BJ (cell line): ENCODE measurements around the gene LIN37. TPM values are rescaled to one million over a fixed set of nuclear protein-coding genes. Genes with fewer than 3 reads are reported as not detected.

ENCODE experiments used
- CTCF ChIA-PET: fragments of 350-600 bp; formaldehyde crosslinking; extraction: SDS; loops from one replicate; lab custom pipeline; 2021; ENCODE audit warnings: antibody characterized with exemption, inconsistent platforms; lab: Yijun Ruan, JAX
- POLR2A ChIA-PET: fragments of 300-600 bp; sonication (Branson Sonifier 250); formaldehyde crosslinking; extraction: SDS; loops from one replicate; lab custom pipeline; 2021; ENCODE audit warnings: antibody characterized with exemption; lab: Charles Lee
- DNase-seq: peaks from one replicate; pipeline ENCODE4 v3.0.0-alpha.2; 2011; ENCODE audit warnings: low read depth
- H3K27me3 ChIP-seq: 2 replicates; pipeline ENCODE4 v1.6.0; 2011; ENCODE audit warnings: low read length; ENCODE audit not compliant: control insufficient read depth, insufficient read depth
- H3K36me3 ChIP-seq: 2 replicates; pipeline ENCODE4 v1.5.1; 2011; ENCODE audit warnings: low read length; ENCODE audit not compliant: control insufficient read depth, insufficient read depth
- H3K4me3 ChIP-seq: 2 replicates; pipeline ENCODE4 v1.5.1; 2011; ENCODE audit warnings: low read depth, mild to moderate bottlenecking, control low read depth, low read length
- CTCF ChIP-seq: IDR thresholded peaks from 2 replicates; pipeline ENCODE4 v1.5.1; 2011; ENCODE audit warnings: low read depth, mild to moderate bottlenecking, control low read depth, inconsistent platforms, low read length, moderate library complexity; ENCODE audit not compliant: insufficient read depth
- polyA plus RNA-seq: library from polyadenylated mRNA; depleted of rRNA; stranded (reverse); fragments of >200 nt; gene quantifications from 2 replicates; pipeline ENCODE4 v1.2.3, GENCODE V29; 2011

Gene LIN37
- polyA plus RNA-seq, 1 experiment, result 15.0 TPM

GRCh38 chr19:35783469-35784434 is 35.4 kb downstream of the LIN37 start:
- DNase-seq, result no peak
- no peak for TF ChIP-seq CTCF
- CTCF ChIA-PET, result no interaction called here
- no peak overlapping the region for H3K4me3 ChIP-seq
- peaks cover 4% of the 10 kb centered on the region for H3K36me3 ChIP-seq
- POLR2A ChIA-PET, result no interaction called here
- no peaks in the 10 kb centered on the region for H3K27me3 ChIP-seq

- POLR2A ChIA-PET, result no interaction called here
- H3K36me3 ChIP-seq, result peaks cover 4% of the 10 kb centered on the region
- CTCF ChIA-PET, result no interaction called here
- TF ChIP-seq CTCF, result no peak
- H3K4me3 ChIP-seq, result no peak overlapping the region
- DNase-seq, result no peak
- H3K27me3 ChIP-seq, result no peaks in the 10 kb centered on the region
Measured at GRCh38 chr19:35784503-35785338, 36.3 kb downstream of the LIN37 start.

GRCh38 chr19:35785339-35785627 is 36.9 kb downstream of the LIN37 start:
- Histone ChIP-seq H3K27me3 (no peaks in the 10 kb centered on the region), H3K36me3 (peaks cover 4% of the 10 kb centered on the region), H3K4me3 (no peak overlapping the region)
- TF ChIP-seq CTCF, result no peak
- POLR2A ChIA-PET, result no interaction called here
- CTCF ChIA-PET, result no interaction called here
- DNase-seq, result no peak

- POLR2A ChIA-PET, result no interaction called here
- peaks cover 4% of the 10 kb centered on the region for H3K36me3 ChIP-seq
- H3K4me3 ChIP-seq, result no peak overlapping the region
- DNase-seq, result no peak
- H3K27me3 ChIP-seq, result no peaks in the 10 kb centered on the region
- CTCF ChIA-PET, result no interaction called here
- no peak for TF ChIP-seq CTCF
Measured at GRCh38 chr19:35786299-35787160, 38.2 kb downstream of the LIN37 start.
